DND-41 (cell line): ENCODE results near the gene SLC37A3.

ENCODE experiments used
- ATAC-seq: fragments of 200-7000 bp; cut with Tn5 transposase; 3 replicates; pipeline ENCODE4 v1.9.1; 2021; ENCODE audit warnings: low read depth; ENCODE audit not compliant: insufficient read depth
- DNase-seq: peaks from one replicate; pipeline ENCODE4 v3.0.0-alpha.2; 2020
- H2AFZ ChIP-seq: 2 replicates; pipeline ENCODE4 v1.6.0; 2012; ENCODE audit warnings: low read depth, low read length
- H3K27ac ChIP-seq: 2 replicates; pipeline ENCODE4 v1.5.1; 2012; ENCODE audit warnings: low read length, inconsistent platforms
- H3K27me3 ChIP-seq: fragments of 200-600 bp; sonication (generic); 2 replicates; pipeline ENCODE4 v1.6.0; 2012; ENCODE audit warnings: low read length, mild to moderate bottlenecking, inconsistent platforms; ENCODE audit not compliant: insufficient read depth, poor library complexity
- H3K36me3 ChIP-seq: 2 replicates; pipeline ENCODE4 v1.5.1; 2012; ENCODE audit warnings: low read length, inconsistent platforms; ENCODE audit not compliant: insufficient read depth
- H3K4me1 ChIP-seq: 2 replicates; pipeline ENCODE4 v1.5.1; 2012; ENCODE audit warnings: mild to moderate bottlenecking, low read length; ENCODE audit not compliant: insufficient read depth
- H3K4me2 ChIP-seq: 2 replicates; pipeline ENCODE4 v1.6.0; 2012; ENCODE audit warnings: mild to moderate bottlenecking, moderate library complexity, low read length, inconsistent platforms; ENCODE audit not compliant: insufficient read depth
- H3K4me3 ChIP-seq, 2 experiments: fragments of 200-600 bp in 1 of 2; shearing (Covaris generic) in 1 of 2; 2 replicates each; pipeline ENCODE4 v1.5.1; 2012 to 2016; ENCODE audit warnings: inconsistent platforms in 2 of 2, low read length in 2 of 2, mild to moderate bottlenecking in 2 of 2, low read depth in 1 of 2, moderate library complexity in 1 of 2
- H3K79me2 ChIP-seq: 2 replicates; pipeline ENCODE4 v1.6.0; 2012; ENCODE audit warnings: low read length, inconsistent platforms; ENCODE audit not compliant: insufficient read depth
- H3K9ac ChIP-seq: 2 replicates; pipeline ENCODE4 v1.6.0; 2012; ENCODE audit warnings: low read depth, mild to moderate bottlenecking, inconsistent platforms, low read length, moderate library complexity
- H3K9me3 ChIP-seq: 2 replicates; pipeline ENCODE4 v1.5.1; 2012; ENCODE audit warnings: low read length, moderate library complexity, mild to moderate bottlenecking, inconsistent platforms; ENCODE audit not compliant: insufficient read depth, severe bottlenecking
- H4K20me1 ChIP-seq: 2 replicates; pipeline ENCODE4 v1.6.0; 2012; ENCODE audit warnings: low read length; ENCODE audit not compliant: insufficient read depth
- CTCF ChIP-seq: IDR thresholded peaks from 2 replicates; pipeline ENCODE4 v1.5.1; 2012; ENCODE audit warnings: borderline replicate concordance, low read length, moderate library complexity, mild to moderate bottlenecking; ENCODE audit not compliant: poor library complexity, severe bottlenecking; ENCODE audit errors: extremely low read depth
- EZH2 ChIP-seq: IDR thresholded peaks from 3 replicates; pipeline ENCODE4 v1.6.1; 2012; ENCODE audit warnings: borderline replicate concordance, low read depth, mild to moderate bottlenecking, moderate library complexity, low read length, inconsistent platforms; ENCODE audit not compliant: severe bottlenecking

Gene SLC37A3

GRCh38 chr7:140295224-140295738, 103.0 kb downstream of the SLC37A3 start:
- no peaks in the 10 kb centered on the region for H3K79me2 ChIP-seq
- no peak overlapping the region for H3K4me3 ChIP-seq
- no peak overlapping the region for H3K9ac ChIP-seq
- no peak overlapping the region for H3K27ac ChIP-seq
- ATAC-seq (no peak), DNase-seq (no peak)
- no peaks in the 10 kb centered on the region for H3K36me3 ChIP-seq
- no peaks in the 10 kb centered on the region for H3K9me3 ChIP-seq
- TF ChIP-seq CTCF, result no peak
- TF ChIP-seq EZH2, result no peak
- H3K4me2 ChIP-seq, result no peak overlapping the region
- H3K27me3 ChIP-seq, result no peaks in the 10 kb centered on the region
- H3K4me1 ChIP-seq, result no peaks in the 10 kb centered on the region
- no peak overlapping the region for H2AFZ ChIP-seq
- H4K20me1 ChIP-seq, result no peaks in the 10 kb centered on the region

GRCh38 chr7:140294454-140294853, 103.9 kb downstream of the SLC37A3 start:
- Histone ChIP-seq H3K9me3 (no peaks in the 10 kb centered on the region), H4K20me1 (no peaks in the 10 kb centered on the region), H3K4me2 (no peak overlapping the region), H3K27ac (no peak overlapping the region), H3K36me3 (no peaks in the 10 kb centered on the region), H3K79me2 (no peaks in the 10 kb centered on the region), H3K27me3 (no peaks in the 10 kb centered on the region), H3K9ac (no peak overlapping the region), H3K4me1 (no peaks in the 10 kb centered on the region), H2AFZ (no peak overlapping the region), H3K4me3 (no peak overlapping the region)
- DNase-seq, result no peak
- no peak for ATAC-seq
- TF ChIP-seq EZH2 (no peak), CTCF (no peak)

GRCh38 chr7:140292438-140292837, 105.9 kb downstream of the SLC37A3 start:
- H2AFZ ChIP-seq, result no peak overlapping the region
- DNase-seq, result no peak
- no peak overlapping the region for H3K4me3 ChIP-seq

More at GRCh38 chr7:140292438-140292837, 105.9 kb downstream of the SLC37A3 start:
- Histone ChIP-seq H3K36me3 (no peaks in the 10 kb centered on the region), H4K20me1 (no peaks in the 10 kb centered on the region), H3K79me2 (no peaks in the 10 kb centered on the region), H3K27ac (no peak overlapping the region), H3K4me1 (no peaks in the 10 kb centered on the region), H3K9ac (no peak overlapping the region), H3K27me3 (no peaks in the 10 kb centered on the region), H3K9me3 (no peaks in the 10 kb centered on the region), H3K4me2 (no peak overlapping the region)
- TF ChIP-seq CTCF (no peak), EZH2 (no peak)
- ATAC-seq, result no peak
